Coronary artery (tissue), 2 donors: ENCODE data around the gene KIAA1328.

Experiments used
- DNase-seq: peaks from one replicate; pipeline ENCODE4 v3.0.0-alpha.2; 2017; ENCODE audit warnings: low spot score
- H3K27ac ChIP-seq, 2 donors: fragments of 200-600 bp; sonication (generic); one replicate each; pipeline ENCODE4 v1.5.1; 2016 to 2019
- H3K4me3 ChIP-seq: fragments of 200-600 bp; sonication (generic); 2 replicates; pipeline ENCODE4 v1.5.1; 2016; ENCODE audit warnings: mild to moderate bottlenecking, moderate library complexity
- TF ChIP-seq, protein P1 (sequence below): fragments of 200-600 bp; sonication (generic); IDR thresholded peaks from one replicate; pipeline ENCODE4 v1.5.1; 2019; ENCODE audit warnings: antibody characterized with exemption

KIAA1328 gene

DNA sequence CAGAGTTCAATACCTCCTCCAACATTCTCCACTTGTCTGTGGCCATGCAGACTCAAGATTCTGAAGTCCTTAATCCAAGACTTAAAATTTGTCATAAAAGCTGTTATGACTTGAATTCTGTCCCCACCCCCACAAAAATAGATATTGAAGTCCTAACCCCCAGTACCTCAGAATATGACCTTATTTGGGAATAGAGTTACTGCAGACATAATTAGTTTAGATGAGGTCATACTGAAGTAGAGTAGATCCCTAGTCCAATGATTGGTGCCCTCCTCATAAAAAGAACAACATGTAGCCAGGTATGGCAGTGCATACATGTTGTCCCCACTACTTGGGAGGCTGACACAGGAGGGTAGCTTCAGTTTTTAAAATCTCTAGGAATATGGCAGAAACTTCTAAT, 9.3 kb upstream of the KIAA1328 start:
- TF ChIP-seq, protein P1, sequence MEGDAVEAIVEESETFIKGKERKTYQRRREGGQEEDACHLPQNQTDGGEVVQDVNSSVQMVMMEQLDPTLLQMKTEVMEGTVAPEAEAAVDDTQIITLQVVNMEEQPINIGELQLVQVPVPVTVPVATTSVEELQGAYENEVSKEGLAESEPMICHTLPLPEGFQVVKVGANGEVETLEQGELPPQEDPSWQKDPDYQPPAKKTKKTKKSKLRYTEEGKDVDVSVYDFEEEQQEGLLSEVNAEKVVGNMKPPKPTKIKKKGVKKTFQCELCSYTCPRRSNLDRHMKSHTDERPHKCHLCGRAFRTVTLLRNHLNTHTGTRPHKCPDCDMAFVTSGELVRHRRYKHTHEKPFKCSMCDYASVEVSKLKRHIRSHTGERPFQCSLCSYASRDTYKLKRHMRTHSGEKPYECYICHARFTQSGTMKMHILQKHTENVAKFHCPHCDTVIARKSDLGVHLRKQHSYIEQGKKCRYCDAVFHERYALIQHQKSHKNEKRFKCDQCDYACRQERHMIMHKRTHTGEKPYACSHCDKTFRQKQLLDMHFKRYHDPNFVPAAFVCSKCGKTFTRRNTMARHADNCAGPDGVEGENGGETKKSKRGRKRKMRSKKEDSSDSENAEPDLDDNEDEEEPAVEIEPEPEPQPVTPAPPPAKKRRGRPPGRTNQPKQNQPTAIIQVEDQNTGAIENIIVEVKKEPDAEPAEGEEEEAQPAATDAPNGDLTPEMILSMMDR: no peak
- Histone ChIP-seq H3K27ac (no peak overlapping the region), H3K4me3 (no peak overlapping the region)
- DNase-seq: no peak

DNA sequence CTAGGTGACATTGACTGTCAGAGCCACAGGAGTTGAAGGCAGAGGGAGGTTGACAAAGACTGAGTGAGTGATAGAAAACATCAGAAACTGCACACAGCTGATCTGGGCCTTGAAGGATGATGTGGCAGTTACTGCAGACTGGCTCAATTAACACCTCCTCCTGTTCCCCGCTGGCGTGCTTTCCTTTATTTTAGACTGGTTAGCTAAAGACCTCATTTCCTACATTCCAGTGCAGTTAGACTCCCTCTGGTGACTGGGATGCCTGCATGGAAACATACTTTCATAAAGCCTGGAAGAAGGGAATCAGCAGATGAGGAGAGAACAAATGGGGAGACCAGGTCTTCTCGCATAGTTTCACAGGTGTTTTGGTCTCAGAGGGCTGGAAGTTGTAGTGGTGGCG, 7.2 kb upstream of the KIAA1328 start:
- no peak overlapping the region for H3K4me3 ChIP-seq
- TF ChIP-seq, protein P1: no peak
- no peak overlapping the region for H3K27ac ChIP-seq
- no peak for DNase-seq

DNA sequence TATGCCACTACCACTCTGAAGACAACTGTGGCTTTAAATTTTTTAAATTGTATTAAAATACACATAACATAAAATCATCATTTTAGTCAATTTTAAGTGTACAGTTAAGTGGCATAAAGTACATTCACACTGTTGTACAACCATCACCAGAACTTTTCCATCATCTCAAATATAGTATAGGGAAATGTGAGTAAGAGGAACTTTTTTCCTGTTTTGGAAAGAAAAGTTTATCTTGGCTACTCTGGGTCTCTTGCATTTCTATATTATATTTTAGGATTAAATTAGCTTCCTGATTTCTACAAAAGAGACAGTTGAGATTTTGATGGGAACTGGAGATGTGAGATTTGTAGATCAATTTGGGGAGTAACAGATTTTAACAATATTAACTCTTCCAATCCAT, 3.4 kb upstream of the KIAA1328 start:
- Histone ChIP-seq H3K4me3 (no peak overlapping the region), H3K27ac (no peak overlapping the region)
- TF ChIP-seq, protein P1: no peak
- DNase-seq: no peak

DNA sequence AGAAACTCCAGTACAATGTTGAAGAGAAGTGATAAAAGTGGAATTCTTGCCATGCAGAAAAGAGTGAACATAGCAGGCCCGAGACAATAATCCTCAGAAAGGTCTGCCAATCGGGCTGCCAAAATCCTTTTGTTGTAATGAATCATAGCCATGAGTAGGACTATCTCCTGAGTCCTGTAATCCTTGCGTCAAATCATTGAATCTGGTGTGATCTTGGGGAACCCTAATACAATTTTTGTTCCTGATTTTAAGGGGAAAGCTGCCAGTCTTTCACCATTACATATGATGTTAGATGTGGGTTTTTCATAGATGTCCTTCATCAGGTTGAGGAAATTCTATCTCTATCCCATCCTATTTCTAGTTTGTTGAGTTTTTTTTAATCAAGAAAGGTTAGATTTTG, 2.4 kb upstream of the KIAA1328 start:
- DNase-seq: no peak
- no peak overlapping the region for H3K27ac ChIP-seq
- TF ChIP-seq, protein P1: no peak
- H3K4me3 ChIP-seq: no peak overlapping the region

DNA sequence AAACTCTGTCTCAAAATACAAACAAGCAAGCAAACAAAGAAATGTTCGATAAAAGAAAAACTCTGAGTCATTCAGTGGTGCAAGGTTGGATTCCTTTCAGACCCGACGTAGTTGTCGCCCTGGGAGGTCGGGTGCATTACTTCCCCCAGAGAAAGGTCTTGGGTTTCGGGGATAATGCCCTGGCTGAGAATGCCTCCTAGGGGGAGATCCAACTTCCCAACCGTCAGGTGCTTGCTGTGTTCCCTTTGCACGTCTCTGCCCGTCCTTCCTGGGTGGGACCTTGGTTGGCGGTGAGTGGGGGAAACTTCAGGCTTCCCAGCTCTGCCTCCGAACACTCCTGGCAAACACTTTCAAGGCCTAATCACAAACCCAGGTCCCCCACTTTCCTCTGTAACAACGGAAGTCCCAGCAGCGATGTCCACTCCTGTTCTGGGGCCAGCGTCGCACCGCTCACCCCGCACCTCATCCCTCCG, 734 bp upstream of the KIAA1328 start:
- Histone ChIP-seq H3K4me3 (peak overlapping the region; percentile 78), H3K27ac (peak overlapping the region; percentile 78 to 81)
- TF ChIP-seq, protein P1: no peak
- no peak for DNase-seq

DNA sequence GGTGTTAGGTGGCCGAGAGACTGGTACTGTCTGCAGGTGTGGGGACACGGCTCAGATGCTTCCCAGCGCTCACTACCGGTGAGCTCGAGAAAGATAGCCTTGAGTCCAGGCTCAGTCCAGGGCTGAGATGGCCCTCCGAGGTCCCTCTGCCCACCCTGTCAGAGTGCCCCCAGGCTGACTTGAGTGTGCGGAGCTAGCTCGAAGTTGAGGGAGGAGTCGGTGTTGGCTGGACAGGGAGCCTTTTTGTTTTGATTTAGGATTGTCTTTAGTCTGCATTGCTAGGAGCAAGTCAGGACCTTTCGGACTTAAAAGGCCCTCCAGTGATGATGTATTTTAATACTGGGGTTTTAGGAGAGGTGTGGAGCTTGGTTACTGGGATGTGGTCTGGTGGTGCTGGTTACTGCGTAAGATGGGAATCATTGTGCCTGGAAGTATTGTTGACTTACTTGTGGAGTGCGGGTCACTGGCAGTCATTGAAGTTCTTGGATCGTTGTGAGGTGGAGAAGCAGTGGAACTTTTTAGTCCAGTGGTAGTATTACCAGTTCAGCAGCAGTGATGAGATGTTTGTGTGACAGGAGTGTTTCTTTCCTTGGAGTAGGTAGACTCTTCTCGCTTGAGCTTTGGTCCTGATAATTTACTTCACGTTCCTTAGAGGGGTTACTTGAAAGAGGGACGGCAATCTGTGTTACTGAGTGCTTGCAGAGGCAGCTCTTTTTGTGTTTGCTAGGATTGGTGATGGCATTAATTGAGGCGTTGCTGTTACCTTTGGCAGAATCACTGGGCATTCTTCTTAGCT, 633 bp downstream of the KIAA1328 start:
- H3K27ac ChIP-seq: peak overlapping the region; percentile 78 to 81
- TF ChIP-seq, protein P1: no peak
- H3K4me3 ChIP-seq: peak overlapping the region; percentile 78
- no peak for DNase-seq

DNA sequence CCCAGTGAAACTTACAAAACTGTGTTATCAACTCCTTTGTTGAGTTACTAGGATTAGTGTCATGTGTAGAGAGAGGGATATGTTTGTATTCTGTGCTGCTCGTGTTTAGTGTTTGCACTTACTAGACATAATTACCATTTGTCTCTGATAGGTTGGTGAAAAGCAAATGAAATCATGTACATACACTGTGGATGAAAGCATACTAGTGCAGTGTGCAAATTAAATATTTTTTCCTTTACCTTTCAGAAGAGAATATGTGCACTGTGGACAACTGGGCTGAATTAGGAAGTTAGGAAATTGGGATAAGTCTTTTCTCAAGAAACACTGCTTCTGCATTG, 1.2 kb downstream of the KIAA1328 start:
- Histone ChIP-seq H3K4me3 (peak overlapping the region; percentile 78), H3K27ac (no peak overlapping the region)
- TF ChIP-seq, protein P1: no peak
- no peak for DNase-seq
